ENCODE data around the gene NBPF15.
"Not testable (repeated sequence)": the region's sequence is repeated elsewhere in the genome, so short reads cannot be mapped to it uniquely, and the experiment has no call there.

The NBPF15 gene

GRCh38 chr1:144461136-144461759 is at the start of gene NBPF15:
TSS of gene NBPF15 (minus strand) at chr1:144461669. CDS start at chr1:144440003, 21,666 bp downstream.
- not testable (repeated sequence) for TF ChIP-seq CTCF (IDR thresholded peaks at IDR 0.05)

GRCh38 chr1:144439737-144440136 is 21.7 kb downstream of the NBPF15 start:
- TF ChIP-seq CTCF (IDR thresholded peaks at IDR 0.05): peak; percentile 32; the same call in 1 of the 2 replicates
